Measurements from ENCODE around the gene KRT85. TPM values are rescaled to one million over a fixed set of nuclear protein-coding genes. Genes with fewer than 3 reads are reported as not detected.

The KRT85 gene
- total and polyA plus RNA-seq, 2 donors from 2014 or later, result 0.58 TPM; not detected in 1

DNA sequence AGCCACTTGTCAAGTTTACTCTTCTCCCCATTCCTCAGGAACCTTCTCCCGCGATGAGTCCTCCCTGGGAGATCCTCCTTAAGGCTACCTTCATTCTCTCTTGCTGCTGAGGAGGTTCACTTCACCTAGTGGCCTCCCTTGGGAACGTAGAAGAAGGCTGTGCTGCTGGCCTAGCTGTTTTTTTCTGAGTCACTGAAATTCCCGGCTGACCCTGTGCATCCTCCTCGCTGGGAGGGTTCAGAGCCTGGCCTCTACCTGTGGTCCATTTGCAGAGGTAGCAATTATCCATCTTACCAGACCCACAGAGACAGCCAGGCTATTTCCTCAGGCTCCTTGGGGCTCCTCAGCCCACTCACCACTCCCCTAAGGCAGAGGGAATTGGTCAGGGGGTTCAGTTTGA is 34.2 kb upstream of the KRT85 start:
- TF ChIP-seq, protein P1, sequence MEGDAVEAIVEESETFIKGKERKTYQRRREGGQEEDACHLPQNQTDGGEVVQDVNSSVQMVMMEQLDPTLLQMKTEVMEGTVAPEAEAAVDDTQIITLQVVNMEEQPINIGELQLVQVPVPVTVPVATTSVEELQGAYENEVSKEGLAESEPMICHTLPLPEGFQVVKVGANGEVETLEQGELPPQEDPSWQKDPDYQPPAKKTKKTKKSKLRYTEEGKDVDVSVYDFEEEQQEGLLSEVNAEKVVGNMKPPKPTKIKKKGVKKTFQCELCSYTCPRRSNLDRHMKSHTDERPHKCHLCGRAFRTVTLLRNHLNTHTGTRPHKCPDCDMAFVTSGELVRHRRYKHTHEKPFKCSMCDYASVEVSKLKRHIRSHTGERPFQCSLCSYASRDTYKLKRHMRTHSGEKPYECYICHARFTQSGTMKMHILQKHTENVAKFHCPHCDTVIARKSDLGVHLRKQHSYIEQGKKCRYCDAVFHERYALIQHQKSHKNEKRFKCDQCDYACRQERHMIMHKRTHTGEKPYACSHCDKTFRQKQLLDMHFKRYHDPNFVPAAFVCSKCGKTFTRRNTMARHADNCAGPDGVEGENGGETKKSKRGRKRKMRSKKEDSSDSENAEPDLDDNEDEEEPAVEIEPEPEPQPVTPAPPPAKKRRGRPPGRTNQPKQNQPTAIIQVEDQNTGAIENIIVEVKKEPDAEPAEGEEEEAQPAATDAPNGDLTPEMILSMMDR (IDR thresholded peaks at IDR 0.05; ENCODE audit: borderline replicate concordance, extremely low read depth, insufficient read depth), result no peak
- intact Hi-C loops (cut with DNase I), result no loop called here
- no peaks in the 10 kb centered on the region for H3K9me3 ChIP-seq (ENCODE audit: control insufficient read depth in 2 of 3, insufficient read depth in 1 of 3, low read length in 3 of 3)
- no peak overlapping the region for H3K27ac ChIP-seq (ENCODE audit: low read depth in 2 of 2, low read length in 2 of 2)
- peak in 1 of 5 donors; percentile 9 for DNase-seq
- no peaks in the 10 kb centered on the region for H3K4me1 ChIP-seq (ENCODE audit: control insufficient read depth in 2 of 3, insufficient read depth in 2 of 3, low read depth in 1 of 3, low read length in 3 of 3)
- no peak for FAIRE-seq
- no peaks in the 10 kb centered on the region for H3K27me3 ChIP-seq (ENCODE audit: control insufficient read depth, insufficient read depth, low read length)
- no peak overlapping the region for H3K4me3 ChIP-seq (ENCODE audit: low read length in 3 of 3)
- no peaks in the 10 kb centered on the region for H3K36me3 ChIP-seq (ENCODE audit: control insufficient read depth in 2 of 3, insufficient read depth in 3 of 3, low read length in 3 of 3)
- no peak overlapping the region for H3K9ac ChIP-seq (ENCODE audit: low read length in 3 of 3)

DNA sequence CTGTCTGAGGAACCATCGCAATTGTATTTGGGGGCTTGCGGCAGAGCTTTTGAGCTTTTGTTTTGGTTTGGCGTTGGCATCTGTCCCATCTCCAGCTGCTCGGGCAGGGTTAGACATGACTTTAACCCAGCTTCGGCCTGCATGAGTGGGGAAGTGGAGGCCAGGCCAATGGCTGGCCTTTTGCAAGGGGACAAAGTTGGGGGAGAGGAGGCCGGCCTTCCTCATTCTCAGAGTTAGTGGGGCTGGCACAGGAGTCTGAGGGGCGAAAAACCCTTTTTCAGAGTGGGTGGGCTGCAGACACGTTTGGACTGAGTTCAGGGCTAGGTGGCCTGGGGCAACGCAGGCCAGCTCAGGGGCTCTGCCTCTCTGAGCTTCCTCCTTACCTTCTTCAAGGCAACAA is 33.6 kb upstream of the KRT85 start:
- no peaks in the 10 kb centered on the region for H3K36me3 ChIP-seq (ENCODE audit: control insufficient read depth in 2 of 3, insufficient read depth in 3 of 3, low read length in 3 of 3)
- no peak overlapping the region for H3K9ac ChIP-seq (ENCODE audit: low read length in 3 of 3)
- FAIRE-seq (no peak), DNase-seq (peak in 1 of 5 donors; percentile 59)
- no peak overlapping the region for H3K27ac ChIP-seq (ENCODE audit: low read depth in 2 of 2, low read length in 2 of 2)
- no peaks in the 10 kb centered on the region for H3K27me3 ChIP-seq (ENCODE audit: control insufficient read depth, insufficient read depth, low read length)
- H3K4me3 ChIP-seq (ENCODE audit: low read length in 3 of 3), result no peak overlapping the region
- H3K9me3 ChIP-seq (ENCODE audit: control insufficient read depth in 2 of 3, insufficient read depth in 1 of 3, low read length in 3 of 3), result no peaks in the 10 kb centered on the region
- TF ChIP-seq, protein P1 (IDR thresholded peaks at IDR 0.05; ENCODE audit: borderline replicate concordance, extremely low read depth, insufficient read depth), result no peak
- intact Hi-C loops (cut with DNase I), result no loop called here
- no peaks in the 10 kb centered on the region for H3K4me1 ChIP-seq (ENCODE audit: control insufficient read depth in 2 of 3, insufficient read depth in 2 of 3, low read depth in 1 of 3, low read length in 3 of 3)

DNA sequence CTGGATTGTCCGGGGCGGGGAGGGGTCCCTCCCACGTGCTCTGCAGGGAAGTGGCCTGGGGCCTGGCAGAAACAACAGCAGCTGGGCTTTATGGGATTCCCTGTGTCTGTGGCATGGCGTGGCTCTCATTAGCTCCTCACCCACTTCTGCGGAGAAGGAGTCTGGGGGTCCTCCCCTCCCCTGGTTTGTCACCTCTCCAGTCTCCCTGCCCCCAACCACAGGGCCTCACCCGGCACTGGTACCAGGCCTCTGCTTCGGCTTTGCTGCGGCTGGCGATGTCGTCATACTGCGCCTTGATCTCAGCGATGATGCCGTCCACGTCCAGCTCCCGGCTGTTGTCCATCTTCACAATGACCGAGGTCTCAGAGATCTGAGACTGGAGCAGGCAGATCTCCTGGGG is 32.5 kb upstream of the KRT85 start:
- H3K4me3 ChIP-seq (ENCODE audit: low read length in 3 of 3), result no peak overlapping the region
- H3K4me1 ChIP-seq (ENCODE audit: control insufficient read depth in 2 of 3, insufficient read depth in 2 of 3, low read depth in 1 of 3, low read length in 3 of 3), result no peaks in the 10 kb centered on the region
- no peak overlapping the region for H3K9ac ChIP-seq (ENCODE audit: low read length in 3 of 3)
- H3K36me3 ChIP-seq (ENCODE audit: control insufficient read depth in 2 of 3, insufficient read depth in 3 of 3, low read length in 3 of 3), result no peaks in the 10 kb centered on the region
- intact Hi-C loops (cut with DNase I), result no loop called here
- DNase-seq (peak in 1 of 5 donors; percentile 61), FAIRE-seq (no peak)
- H3K27ac ChIP-seq (ENCODE audit: low read depth in 2 of 2, low read length in 2 of 2), result no peak overlapping the region
- TF ChIP-seq, protein P1 (IDR thresholded peaks at IDR 0.05; ENCODE audit: borderline replicate concordance, extremely low read depth, insufficient read depth), result no peak
- H3K9me3 ChIP-seq (ENCODE audit: control insufficient read depth in 2 of 3, insufficient read depth in 1 of 3, low read length in 3 of 3), result no peaks in the 10 kb centered on the region
- H3K27me3 ChIP-seq (ENCODE audit: control insufficient read depth, insufficient read depth, low read length), result no peaks in the 10 kb centered on the region

DNA sequence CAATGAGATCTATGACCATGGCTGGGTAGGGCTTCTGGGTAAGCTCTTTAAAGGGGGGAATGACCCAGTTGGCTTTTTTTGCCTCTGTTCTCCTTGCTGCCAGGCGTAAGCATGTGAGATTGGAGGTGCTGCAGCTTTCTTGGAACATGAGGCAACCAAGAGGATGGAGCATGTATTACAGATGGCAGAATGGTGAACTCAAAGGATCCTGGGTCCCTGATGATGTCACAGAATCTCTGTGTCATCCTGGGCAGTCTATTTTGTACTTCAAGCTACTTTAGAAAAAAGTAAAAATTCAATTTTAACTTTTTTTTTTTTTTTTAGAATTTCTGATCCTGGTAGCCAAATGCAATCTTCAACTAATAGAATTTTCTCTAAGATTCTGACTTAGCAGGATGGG is 30.9 kb upstream of the KRT85 start:
- no peak overlapping the region for H3K27ac ChIP-seq (ENCODE audit: low read depth in 2 of 2, low read length in 2 of 2)
- no peaks in the 10 kb centered on the region for H3K36me3 ChIP-seq (ENCODE audit: control insufficient read depth in 2 of 3, insufficient read depth in 3 of 3, low read length in 3 of 3)
- no peaks in the 10 kb centered on the region for H3K27me3 ChIP-seq (ENCODE audit: control insufficient read depth, insufficient read depth, low read length)
- H3K9me3 ChIP-seq (ENCODE audit: control insufficient read depth in 2 of 3, insufficient read depth in 1 of 3, low read length in 3 of 3), result no peaks in the 10 kb centered on the region
- DNase-seq (no peak), FAIRE-seq (no peak)
- no peak overlapping the region for H3K9ac ChIP-seq (ENCODE audit: low read length in 3 of 3)
- no peaks in the 10 kb centered on the region for H3K4me1 ChIP-seq (ENCODE audit: control insufficient read depth in 2 of 3, insufficient read depth in 2 of 3, low read depth in 1 of 3, low read length in 3 of 3)
- intact Hi-C loops (cut with DNase I), result no loop called here
- H3K4me3 ChIP-seq (ENCODE audit: low read length in 3 of 3), result no peak overlapping the region
- TF ChIP-seq, protein P1 (IDR thresholded peaks at IDR 0.05; ENCODE audit: borderline replicate concordance, extremely low read depth, insufficient read depth), result no peak

Data from kidney (tissue), 14 donors.